C4-2B (cell line): ENCODE measurements around the gene HS6ST1.
A peak's percentile ranks its signal among the peaks of the same experiment; 100 is the strongest.

Experiments used
- H3K27ac ChIP-seq: fragments of 450-650 bp; 2 replicates; pipeline ENCODE4 v1.5.1; 2017
- CTCF ChIP-seq: fragments of 450-650 bp; conservative IDR thresholded peaks from 2 replicates; pipeline ENCODE4 v1.5.1; 2017; ENCODE audit warnings: mild to moderate bottlenecking
- ZFX ChIP-seq: fragments of 450-650 bp; IDR thresholded peaks from 2 replicates; pipeline ENCODE4 v1.6.1; 2017

The HS6ST1 gene

GRCh38 chr2:128277961-128278681 is 40.5 kb downstream of the HS6ST1 start:
- H3K27ac ChIP-seq = no peak overlapping the region
- no peak for TF ChIP-seq ZFX
- no peak for TF ChIP-seq CTCF

DNA sequence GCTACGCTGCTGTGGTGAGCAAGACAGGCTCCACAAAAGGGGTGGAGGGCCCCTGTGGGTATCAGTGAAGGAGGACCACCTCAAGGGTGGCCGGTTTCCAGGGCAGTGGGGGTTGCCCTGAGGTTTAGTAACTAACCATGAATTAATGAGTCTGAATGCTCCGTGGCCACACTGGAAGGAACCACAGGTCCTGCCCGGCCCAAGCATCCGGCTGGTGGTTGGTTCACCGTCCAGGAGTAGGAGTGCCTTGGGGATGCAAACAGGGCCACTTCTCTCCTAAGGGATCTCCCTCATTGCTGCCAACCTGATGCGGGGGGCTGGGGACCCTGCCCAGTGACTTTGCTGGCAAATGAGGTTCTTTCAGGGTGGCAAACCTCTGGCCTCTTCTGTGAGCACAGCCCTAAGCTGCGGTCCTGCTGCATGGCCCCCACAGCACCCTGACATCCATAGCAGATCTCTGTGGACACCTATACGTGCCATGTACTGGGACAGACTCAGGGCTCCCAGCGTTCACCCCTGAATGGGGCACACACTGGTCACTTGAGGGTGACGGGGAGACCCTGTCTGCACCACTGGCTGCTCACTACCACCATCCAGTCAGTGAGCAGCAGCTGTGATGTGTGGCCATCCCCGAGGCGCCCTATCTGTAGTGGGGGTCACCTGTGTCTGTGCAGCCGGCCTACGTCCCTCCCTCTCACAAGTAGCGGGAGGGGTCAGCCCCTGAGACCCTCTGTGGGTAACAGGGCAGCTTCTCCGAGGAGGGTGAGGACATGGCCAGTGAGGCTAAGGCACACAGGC is 41.6 kb downstream of the HS6ST1 start:
- no peak overlapping the region for H3K27ac ChIP-seq
- TF ChIP-seq CTCF (no peak), ZFX (no peak)

DNA sequence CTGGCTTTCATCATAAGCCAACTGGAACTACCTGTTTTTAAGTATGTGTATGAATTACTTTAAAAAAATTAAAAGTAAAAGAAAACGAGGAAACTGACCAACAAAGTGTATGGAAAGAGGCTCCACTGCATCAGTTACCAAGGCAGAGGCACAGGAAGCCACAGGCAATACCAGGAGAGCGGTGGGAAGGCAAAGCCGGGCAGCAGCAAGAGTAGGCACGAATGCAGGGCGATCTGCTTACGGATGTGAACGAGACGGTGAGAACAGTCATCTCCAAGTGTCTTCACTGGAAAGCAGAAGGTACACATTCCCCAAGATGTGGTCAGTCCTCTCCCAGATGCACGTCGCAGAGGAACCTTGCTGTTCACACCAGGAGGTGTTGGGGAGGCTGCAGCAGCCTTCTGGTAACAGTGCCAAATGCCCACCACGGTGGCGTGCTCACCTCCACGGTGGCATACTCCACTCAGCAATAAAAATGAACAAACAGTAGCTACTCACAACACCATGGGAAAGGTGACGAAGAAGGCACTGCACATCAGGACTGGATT is 43.1 kb downstream of the HS6ST1 start:
- H3K27ac ChIP-seq = peak overlapping the region; percentile 38
- TF ChIP-seq CTCF (no peak), ZFX (no peak)

GRCh38 chr2:128274218-128274617 is 44.5 kb downstream of the HS6ST1 start:
- TF ChIP-seq ZFX = no peak
- TF ChIP-seq CTCF = no peak
- H3K27ac ChIP-seq = no peak overlapping the region

- H3K27ac ChIP-seq = no peak overlapping the region
- TF ChIP-seq CTCF (no peak), ZFX (no peak)
Observed at GRCh38 chr2:128273469-128274081, 45.1 kb downstream of the HS6ST1 start.

- no peak for TF ChIP-seq CTCF
- TF ChIP-seq ZFX = no peak
- H3K27ac ChIP-seq = no peak overlapping the region
Observed at GRCh38 chr2:128272601-128273468, 45.8 kb downstream of the HS6ST1 start.
